OCI-LY3 (cell line): ENCODE measurements around the gene NGEF.

Experiments used
- CTCF ChIP-seq: fragments of 200-600, 300-600 bp; sonication (generic); IDR thresholded peaks from 2 replicates; pipeline ENCODE4 v1.5.1; 2014; ENCODE audit warnings: antibody characterized with exemption, low read length, low read depth
- EZH2phosphoT487 ChIP-seq: fragments of 200-600 bp; shearing (Covaris generic); IDR thresholded peaks from 2 replicates; pipeline ENCODE4 v1.6.1; 2018; ENCODE audit warnings: antibody characterized with exemption, mixed run types, low read depth

- TF ChIP-seq CTCF (no peak), EZH2phosphoT487 (no peak)
Observed at GRCh38 chr2:233007739-233008138, 5.3 kb downstream of the NGEF start.
